ENCODE data around the gene INTS7. TPM values are rescaled to one million over a fixed set of nuclear protein-coding genes. Genes with fewer than 3 reads are reported as not detected.

Gene INTS7
- total and polyA plus RNA-seq, 4 donors: 3.9 to 14.4 (median 10.2) TPM

GRCh38 chr1:212021563-212021962 is 13.8 kb downstream of the INTS7 start:
- Histone ChIP-seq H3K9me3 (ENCODE audit: control insufficient read depth in 4 of 4, low read length in 3 of 4) (no peaks in the 10 kb centered on the region), H3K4me1 (ENCODE audit: control insufficient read depth in 4 of 4, insufficient read depth in 4 of 4, low read length in 3 of 4) (peaks cover 2 to 7% (median 2%) of the 10 kb centered on the region in 4 donors), H3K27ac (ENCODE audit: low read depth in 1 of 2, low read length in 2 of 2) (no peak overlapping the region), H3K27me3 (ENCODE audit: control insufficient read depth in 4 of 4, insufficient read depth in 4 of 4, low read length in 3 of 4) (no peaks in the 10 kb centered on the region), H3K36me3 (ENCODE audit: control insufficient read depth in 4 of 4, insufficient read depth in 3 of 4, low read depth in 1 of 4, low read length in 3 of 4) (no peaks in the 10 kb centered on the region), H3K9ac (ENCODE audit: low read depth in 1 of 2, low read length in 2 of 2) (no peak overlapping the region), H3K4me3 (ENCODE audit: low read depth in 1 of 3, low read length in 3 of 3) (no peak overlapping the region)
- 96% methylated on average over 2 of the region's 2 CpGs for WGBS
- TF ChIP-seq REST (IDR thresholded peaks at IDR 0.05) (no peak), ZBTB33 (IDR thresholded peaks at IDR 0.05) (no peak), FOXA1 (IDR thresholded peaks at IDR 0.05) (no peak), SP1 (IDR thresholded peaks at IDR 0.05) (no peak), JUND (IDR thresholded peaks at IDR 0.05) (no peak)
- no peak for DNase-seq (ENCODE audit: low spot score)

- 93% methylated on average over 2 of the region's 2 CpGs for WGBS
- Histone ChIP-seq H3K4me1 (ENCODE audit: control insufficient read depth in 4 of 4, insufficient read depth in 4 of 4, low read length in 3 of 4) (peaks cover 0 to 2% (median under 1%) of the 10 kb centered on the region in 4 donors), H3K27me3 (ENCODE audit: control insufficient read depth in 4 of 4, insufficient read depth in 4 of 4, low read length in 3 of 4) (no peaks in the 10 kb centered on the region), H3K9ac (ENCODE audit: low read depth in 1 of 2, low read length in 2 of 2) (no peak overlapping the region), H3K36me3 (ENCODE audit: control insufficient read depth in 4 of 4, insufficient read depth in 3 of 4, low read depth in 1 of 4, low read length in 3 of 4) (peaks cover 0 to 1% (median 0%) of the 10 kb centered on the region in 4 donors), H3K9me3 (ENCODE audit: control insufficient read depth in 4 of 4, low read length in 3 of 4) (no peaks in the 10 kb centered on the region), H3K4me3 (ENCODE audit: low read depth in 1 of 3, low read length in 3 of 3) (no peak overlapping the region), H3K27ac (ENCODE audit: low read depth in 1 of 2, low read length in 2 of 2) (no peak overlapping the region)
- TF ChIP-seq TAF1 (conservative IDR thresholded peaks at IDR 0.05): no peak
- TF ChIP-seq JUND (IDR thresholded peaks at IDR 0.05): no peak
- TF ChIP-seq SP1 (IDR thresholded peaks at IDR 0.05): no peak
- TF ChIP-seq YY1 (IDR thresholded peaks at IDR 0.05): no peak
- TF ChIP-seq HNF4A (conservative IDR thresholded peaks at IDR 0.05): no peak
- no peak for TF ChIP-seq EGR1 (IDR thresholded peaks at IDR 0.05; ENCODE audit: low read depth in 2 of 2)
- no peak for TF ChIP-seq GABPA (IDR thresholded peaks at IDR 0.05 in 1 of 2, conservative IDR thresholded peaks at IDR 0.05 in 1 of 2)
- TF ChIP-seq HNF4G (IDR thresholded peaks at IDR 0.05): no peak
- TF ChIP-seq ZBTB33 (IDR thresholded peaks at IDR 0.05): no peak
- TF ChIP-seq FOXA2 (IDR thresholded peaks at IDR 0.05): no peak
- TF ChIP-seq NR2F2 (IDR thresholded peaks at IDR 0.05): no peak
- TF ChIP-seq CTCF (IDR thresholded peaks at IDR 0.05; ENCODE audit: low read depth, low read length, missing input control): no peak
- no peak for TF ChIP-seq FOXA1 (IDR thresholded peaks at IDR 0.05)
- TF ChIP-seq REST (IDR thresholded peaks at IDR 0.05): no peak
- no peak for TF ChIP-seq RAD21 (IDR thresholded peaks at IDR 0.05)
- TF ChIP-seq RXRA (IDR thresholded peaks at IDR 0.05): no peak
- DNase-seq (ENCODE audit: low spot score): no peak
These were observed 14.4 kb downstream of the INTS7 start for GRCh38 chr1:212020975-212021374.
